Right atrium auricular region (tissue), 2 donors: ENCODE measurements around the gene SPR. TPM values are rescaled to one million over a fixed set of nuclear protein-coding genes. Genes with fewer than 3 reads are reported as not detected.

Experiments used
- DNase-seq: peaks from one replicate; pipeline ENCODE4 v3.0.0-alpha.2; 2019; ENCODE audit warnings: low spot score
- H3K27ac ChIP-seq, 2 donors: fragments of 200-600 bp; sonication (generic); 1 replicate in 1 of 2; 2 replicates in 1 of 2; pipeline ENCODE4 v1.5.1; 2016 to 2019
- H3K27me3 ChIP-seq, 2 donors: fragments of 200-600 bp; sonication (generic); one replicate each; pipeline versions ENCODE4 v1.5.1 to v1.6.0; 2017 to 2019
- H3K36me3 ChIP-seq: fragments of 200-600 bp; sonication (generic); one replicate; pipeline ENCODE4 v1.5.1; 2016
- H3K4me1 ChIP-seq, 2 donors: fragments of 200-600 bp; sonication (generic); one replicate each; pipeline versions ENCODE4 v1.5.1 to v1.6.0; 2017 to 2019
- H3K4me3 ChIP-seq, 2 donors: fragments of 200-600 bp; sonication (generic); 1 replicate in 1 of 2; 2 replicates in 1 of 2; pipeline ENCODE4 v1.5.1; 2017 to 2019; ENCODE audit warnings: mild to moderate bottlenecking in 1 of 2, moderate library complexity in 1 of 2
- H3K9me3 ChIP-seq, 2 donors: fragments of 200-600 bp; sonication (generic); one replicate each; pipeline ENCODE4 v1.5.1; 2019
- total RNA-seq, 2 donors: library from RNA; depleted of rRNA; stranded (reverse); fragments of >200 nt; gene quantifications; one replicate each; pipeline ENCODE4 v1.1.0, GENCODE V29; 2016
- TF ChIP-seq, protein P1 (sequence below), 2 donors: fragments of 200-600 bp; sonication (generic); IDR thresholded peaks; one replicate each; pipeline ENCODE4 v1.5.1; 2019; ENCODE audit warnings: antibody characterized with exemption in 2 of 2

SPR gene
- total RNA-seq = 10 to 100 TPM; 34.5 to 47.8 TPM

- H3K4me3 ChIP-seq = peak within 1 kb of the TSS; percentile 56 to 81
- no peaks in the 10 kb centered on the region for H3K9me3 ChIP-seq
- TF ChIP-seq, protein P1, sequence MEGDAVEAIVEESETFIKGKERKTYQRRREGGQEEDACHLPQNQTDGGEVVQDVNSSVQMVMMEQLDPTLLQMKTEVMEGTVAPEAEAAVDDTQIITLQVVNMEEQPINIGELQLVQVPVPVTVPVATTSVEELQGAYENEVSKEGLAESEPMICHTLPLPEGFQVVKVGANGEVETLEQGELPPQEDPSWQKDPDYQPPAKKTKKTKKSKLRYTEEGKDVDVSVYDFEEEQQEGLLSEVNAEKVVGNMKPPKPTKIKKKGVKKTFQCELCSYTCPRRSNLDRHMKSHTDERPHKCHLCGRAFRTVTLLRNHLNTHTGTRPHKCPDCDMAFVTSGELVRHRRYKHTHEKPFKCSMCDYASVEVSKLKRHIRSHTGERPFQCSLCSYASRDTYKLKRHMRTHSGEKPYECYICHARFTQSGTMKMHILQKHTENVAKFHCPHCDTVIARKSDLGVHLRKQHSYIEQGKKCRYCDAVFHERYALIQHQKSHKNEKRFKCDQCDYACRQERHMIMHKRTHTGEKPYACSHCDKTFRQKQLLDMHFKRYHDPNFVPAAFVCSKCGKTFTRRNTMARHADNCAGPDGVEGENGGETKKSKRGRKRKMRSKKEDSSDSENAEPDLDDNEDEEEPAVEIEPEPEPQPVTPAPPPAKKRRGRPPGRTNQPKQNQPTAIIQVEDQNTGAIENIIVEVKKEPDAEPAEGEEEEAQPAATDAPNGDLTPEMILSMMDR (IDR thresholded peaks at IDR 0.05) = no peak
- H3K27ac ChIP-seq = peak within 1 kb of the TSS; percentile 85 to 95
- peaks cover 10% of the 10 kb centered on the region for H3K36me3 ChIP-seq
- peaks cover 0 to 29% of the 10 kb centered on the region in 2 donors for H3K4me1 ChIP-seq
- peak; percentile 71 for DNase-seq
- no peaks in the 10 kb centered on the region for H3K27me3 ChIP-seq
Measured at GRCh38 chr2:72887032-72887739, at the start of gene SPR. Gene SPR, plus strand, starts transcription at chr2:72887408. Its CDS starts 25 bp downstream, at chr2:72887433.

DNA sequence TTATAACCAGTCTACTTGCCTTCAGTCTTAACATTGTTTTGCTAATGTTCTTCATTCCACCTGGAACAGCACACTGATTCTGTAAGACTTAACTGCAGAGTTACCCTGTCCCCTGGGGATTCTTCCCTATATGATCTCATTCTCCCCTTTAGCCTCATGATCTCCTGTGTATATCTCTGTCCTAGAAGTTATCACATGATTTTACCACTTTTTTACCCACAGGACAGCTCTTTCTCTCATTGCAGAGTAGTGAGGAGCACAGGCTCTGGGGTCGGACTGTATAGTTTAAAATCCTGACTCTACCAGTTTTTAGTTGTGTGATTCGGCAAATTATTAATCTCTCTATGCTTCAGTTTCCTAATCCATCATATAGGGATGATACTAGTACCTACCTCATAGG lies 47.1 kb upstream of the SPR start:
- H3K27ac ChIP-seq = no peak overlapping the region
- H3K9me3 ChIP-seq = no peaks in the 10 kb centered on the region
- no peak for DNase-seq
- no peak overlapping the region for H3K4me3 ChIP-seq
- no peaks in the 10 kb centered on the region for H3K4me1 ChIP-seq
- TF ChIP-seq, protein P1 (IDR thresholded peaks at IDR 0.05) = no peak
- H3K36me3 ChIP-seq = no peaks in the 10 kb centered on the region
- H3K27me3 ChIP-seq = no peaks in the 10 kb centered on the region

DNA sequence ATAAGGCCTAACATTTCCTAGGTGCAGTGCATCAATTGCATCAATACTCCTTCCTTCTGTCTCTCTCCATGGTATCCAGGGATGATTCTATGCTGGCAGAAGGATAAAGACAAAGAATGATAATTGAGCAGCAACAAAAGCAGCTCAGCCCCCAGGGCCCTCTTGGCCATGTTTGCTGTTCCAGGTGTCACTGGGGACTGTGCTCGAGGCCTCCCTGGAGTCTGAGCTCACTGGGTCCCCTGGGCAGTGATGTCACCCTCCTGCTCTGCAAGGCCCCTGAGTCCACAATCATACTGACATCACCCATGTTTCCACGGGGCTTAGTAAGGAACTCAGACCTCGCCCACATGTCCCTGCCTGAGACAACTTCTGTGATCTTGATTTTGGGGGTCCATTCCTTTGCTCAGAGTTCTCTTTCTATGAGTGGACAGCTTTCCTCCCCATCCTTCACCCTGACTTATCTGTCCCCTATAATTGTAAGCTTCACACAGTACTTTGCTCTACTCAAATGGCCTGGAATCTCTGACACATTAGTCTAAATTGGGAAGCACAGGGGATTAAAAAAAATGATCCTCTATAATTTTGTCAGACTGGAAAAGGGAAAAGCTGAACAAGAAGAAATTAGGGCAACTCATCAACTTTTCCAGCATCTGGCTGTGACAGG lies 45.6 kb upstream of the SPR start:
- DNase-seq = no peak
- no peaks in the 10 kb centered on the region for H3K27me3 ChIP-seq
- no peak overlapping the region for H3K27ac ChIP-seq
- TF ChIP-seq, protein P1 (IDR thresholded peaks at IDR 0.05) = no peak
- no peak overlapping the region for H3K4me3 ChIP-seq
- H3K36me3 ChIP-seq = no peaks in the 10 kb centered on the region
- no peaks in the 10 kb centered on the region for H3K9me3 ChIP-seq
- H3K4me1 ChIP-seq = no peaks in the 10 kb centered on the region

- Histone ChIP-seq H3K36me3 (no peaks in the 10 kb centered on the region), H3K27me3 (no peaks in the 10 kb centered on the region), H3K27ac (no peak overlapping the region), H3K9me3 (no peaks in the 10 kb centered on the region), H3K4me3 (no peak overlapping the region), H3K4me1 (no peaks in the 10 kb centered on the region)
- DNase-seq = no peak
- TF ChIP-seq, protein P1 (IDR thresholded peaks at IDR 0.05) = no peak
Measured at GRCh38 chr2:72843301-72843700, 43.9 kb upstream of the SPR start.

DNA sequence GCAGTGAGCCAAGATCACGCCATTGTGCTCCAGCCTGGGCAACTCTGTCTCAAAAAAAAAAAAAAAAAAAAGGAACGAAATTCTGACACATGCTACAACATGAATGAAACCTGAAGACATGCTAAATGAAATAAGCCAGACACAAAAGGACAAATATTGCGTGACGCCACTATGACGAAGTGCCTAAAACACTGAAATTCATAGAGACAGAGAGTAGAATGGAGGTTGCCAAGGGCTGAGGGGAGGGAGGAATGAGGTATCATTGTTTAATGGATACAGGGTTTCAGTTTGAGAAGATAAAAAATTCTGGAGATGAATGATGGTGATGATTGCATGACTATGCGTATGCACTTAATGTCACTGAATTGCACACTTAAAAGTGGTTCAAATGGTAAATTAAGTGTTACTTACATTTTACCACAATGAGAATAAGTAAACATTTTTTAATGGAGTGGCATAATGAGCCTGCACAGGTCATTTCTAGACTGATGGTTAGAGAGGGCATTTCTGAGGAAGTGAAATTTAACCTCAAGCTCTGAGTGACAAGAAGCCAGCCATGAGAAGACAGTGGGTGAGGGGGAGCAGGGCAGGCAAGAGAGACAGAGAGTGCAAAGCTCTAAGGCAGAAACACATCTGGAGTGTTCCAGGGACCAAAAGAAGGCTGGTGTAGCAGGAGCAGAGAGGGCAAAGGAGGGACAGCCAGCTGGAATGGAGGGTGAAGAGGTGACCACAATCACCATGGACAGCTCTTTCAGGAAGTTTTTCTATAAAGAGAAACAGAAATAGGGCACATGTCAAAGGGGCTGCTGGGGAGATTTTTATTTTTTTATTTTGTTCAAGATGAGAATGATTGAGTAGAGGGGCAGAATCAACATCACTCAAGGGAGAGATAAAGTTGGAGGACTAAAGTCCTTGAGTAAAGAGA lies 40.8 kb upstream of the SPR start:
- TF ChIP-seq, protein P1 (IDR thresholded peaks at IDR 0.05) = no peak
- Histone ChIP-seq H3K36me3 (no peaks in the 10 kb centered on the region), H3K27me3 (no peaks in the 10 kb centered on the region), H3K9me3 (no peaks in the 10 kb centered on the region), H3K4me1 (no peaks in the 10 kb centered on the region), H3K4me3 (no peak overlapping the region), H3K27ac (no peak overlapping the region)
- DNase-seq = no peak
